Measurements from ENCODE around the gene ARHGEF40. TPM values are rescaled to one million over a fixed set of nuclear protein-coding genes. Genes with fewer than 3 reads are reported as not detected.

Gene ARHGEF40
- total and polyA plus RNA-seq, 2 donors (not counting 1 experiment from before 2014, with no cell fraction given): 1.0 to 1.7 TPM

GRCh38 chr14:21054123-21054767 lies 15.9 kb upstream of the ARHGEF40 start:
- Mint-ChIP-seq H3K27me3 (peaks cover 30% of the 10 kb centered on the region), H3K27ac (no peak overlapping the region), H3K9me3 (ENCODE audit: insufficient read depth) (no peaks in the 10 kb centered on the region), H3K4me3 (no peak overlapping the region), H3K4me1 (no peaks in the 10 kb centered on the region)
- TF ChIP-seq CTCF (IDR thresholded peaks at IDR 0.05) (no peak), EZH2 (IDR thresholded peaks at IDR 0.05; ENCODE audit: borderline replicate concordance, insufficient read depth, low read depth, low read length, poor library complexity, severe bottlenecking) (no peak)
- H3K4me2 ChIP-seq (replicated peaks; ENCODE audit: low read depth, low read length, poor library complexity, severe bottlenecking): no peak overlapping the region
- no peak for ATAC-seq (ENCODE audit: low read depth)
- no peaks in the 10 kb centered on the region for H3K9me3 ChIP-seq (ENCODE audit: control extremely low read depth in 1 of 3, control insufficient read depth in 2 of 3, insufficient read depth in 1 of 3, low read length in 2 of 3)
- H4K20me1 ChIP-seq (ENCODE audit: control insufficient read depth, insufficient read depth, low read length, poor library complexity, severe bottlenecking): no peaks in the 10 kb centered on the region
- intact Hi-C loops (cut with micrococcal nuclease): no loop called here
- ChIA-PET POLR2A (no interaction called here), CTCF (interaction anchor here (1.3 to 1.4 kb wide), 2 partner anchors 14 to 39 kb away, joined by 4 to 6 read pairs; no protein-coding TSS in a partner anchor)
- no peak overlapping the region for H3K9ac ChIP-seq (ENCODE audit: low read length)
- H3K27ac ChIP-seq (ENCODE audit: low read length in 2 of 2): no peak overlapping the region
- H2AFZ ChIP-seq (ENCODE audit: insufficient read depth, low read depth, low read length, poor library complexity, severe bottlenecking): no peak overlapping the region
- peaks cover 0 to 9% (median 4%) of the 10 kb centered on the region in 4 experiments for H3K27me3 ChIP-seq (replicated peaks in 1 of 4; ENCODE audit: control extremely low read depth in 1 of 4, control insufficient read depth in 3 of 4, insufficient read depth in 4 of 4, low read length in 3 of 4)
- no peaks in the 10 kb centered on the region for H3K4me1 ChIP-seq (ENCODE audit: control insufficient read depth in 2 of 2, insufficient read depth in 2 of 2, low read length in 2 of 2)
- H3K36me3 ChIP-seq (replicated peaks in 1 of 2; ENCODE audit: control extremely low read depth in 1 of 2, control insufficient read depth in 1 of 2, extremely low read depth in 1 of 2, insufficient read depth in 2 of 2, low read length in 1 of 2): no peaks in the 10 kb centered on the region
- H3K79me2 ChIP-seq (ENCODE audit: control insufficient read depth, insufficient read depth, low read length): no peaks in the 10 kb centered on the region
- no peak for DNase-seq
- WGBS (ENCODE audit: insufficient coverage): no CpG with 5 or more reads among the region's 3 CpGs
- H3K4me3 ChIP-seq (ENCODE audit: control extremely low read depth in 1 of 5, extremely low read depth in 1 of 5, insufficient read depth in 1 of 5, low read depth in 2 of 5, low read length in 4 of 5): no peak overlapping the region

GRCh38 chr14:21054768-21055145 lies 15.3 kb upstream of the ARHGEF40 start:
- Histone ChIP-seq H4K20me1 (ENCODE audit: control insufficient read depth, insufficient read depth, low read length, poor library complexity, severe bottlenecking) (no peaks in the 10 kb centered on the region), H2AFZ (ENCODE audit: insufficient read depth, low read depth, low read length, poor library complexity, severe bottlenecking) (no peak overlapping the region), H3K27ac (ENCODE audit: low read length in 2 of 2) (no peak overlapping the region), H3K4me2 (replicated peaks; ENCODE audit: low read depth, low read length, poor library complexity, severe bottlenecking) (no peak overlapping the region), H3K9ac (ENCODE audit: low read length) (no peak overlapping the region), H3K36me3 (replicated peaks in 1 of 2; ENCODE audit: control extremely low read depth in 1 of 2, control insufficient read depth in 1 of 2, extremely low read depth in 1 of 2, insufficient read depth in 2 of 2, low read length in 1 of 2) (no peaks in the 10 kb centered on the region), H3K4me1 (ENCODE audit: control insufficient read depth in 2 of 2, insufficient read depth in 2 of 2, low read length in 2 of 2) (no peaks in the 10 kb centered on the region), H3K27me3 (replicated peaks in 1 of 4; ENCODE audit: control extremely low read depth in 1 of 4, control insufficient read depth in 3 of 4, insufficient read depth in 4 of 4, low read length in 3 of 4) (peaks cover 0 to 9% (median 4%) of the 10 kb centered on the region in 4 experiments), H3K4me3 (ENCODE audit: control extremely low read depth in 1 of 5, extremely low read depth in 1 of 5, insufficient read depth in 1 of 5, low read depth in 2 of 5, low read length in 4 of 5) (no peak overlapping the region), H3K79me2 (ENCODE audit: control insufficient read depth, insufficient read depth, low read length) (no peaks in the 10 kb centered on the region), H3K9me3 (ENCODE audit: control extremely low read depth in 1 of 3, control insufficient read depth in 2 of 3, insufficient read depth in 1 of 3, low read length in 2 of 3) (no peaks in the 10 kb centered on the region)
- H3K27ac Mint-ChIP-seq: no peak overlapping the region
- no peaks in the 10 kb centered on the region for H3K4me1 Mint-ChIP-seq
- no peak for DNase-seq
- POLR2A ChIA-PET: no interaction called here
- H3K9me3 Mint-ChIP-seq (ENCODE audit: insufficient read depth): no peaks in the 10 kb centered on the region
- peaks cover 28% of the 10 kb centered on the region for H3K27me3 Mint-ChIP-seq
- CTCF ChIA-PET: no interaction called here
- H3K4me3 Mint-ChIP-seq: no peak overlapping the region
- no peak for ATAC-seq (ENCODE audit: low read depth)
- TF ChIP-seq EZH2 (IDR thresholded peaks at IDR 0.05; ENCODE audit: borderline replicate concordance, insufficient read depth, low read depth, low read length, poor library complexity, severe bottlenecking): no peak
- TF ChIP-seq CTCF (IDR thresholded peaks at IDR 0.05): no peak
- WGBS (ENCODE audit: insufficient coverage): no CpG with 5 or more reads among the region's 4 CpGs
- intact Hi-C loops (cut with micrococcal nuclease): no loop called here

All from B cell (primary cell).